Muscle of leg (tissue), 11 donors: ENCODE data around the gene RPL38. TPM values are rescaled to one million over a fixed set of nuclear protein-coding genes. Genes with fewer than 3 reads are reported as not detected.

Source experiments
- DNase-seq: peaks from one replicate; pipeline ENCODE4 v3.0.0; 2013
- H3K27ac ChIP-seq: one replicate; pipeline ENCODE4 v1.5.1; 2013; ENCODE audit warnings: mild to moderate bottlenecking, low read length, control low read depth
- H3K27me3 ChIP-seq: one replicate; pipeline ENCODE4 v1.6.1; 2013; ENCODE audit warnings: low read length; ENCODE audit not compliant: control insufficient read depth, insufficient read depth
- H3K36me3 ChIP-seq: one replicate; pipeline ENCODE4 v1.6.1; 2013; ENCODE audit warnings: low read length; ENCODE audit not compliant: control insufficient read depth, insufficient read depth
- H3K4me1 ChIP-seq: one replicate; pipeline ENCODE4 v1.6.1; 2013; ENCODE audit warnings: low read length; ENCODE audit not compliant: control insufficient read depth, insufficient read depth
- H3K4me3 ChIP-seq: one replicate; pipeline ENCODE4 v1.5.1; 2013; ENCODE audit warnings: low read length, control low read depth
- H3K9me3 ChIP-seq: replicated peaks from 2 replicates; pipeline ENCODE4 v1.6.1; 2013; ENCODE audit warnings: low read depth, low read length; ENCODE audit not compliant: control insufficient read depth
- WGBS: methylation state at CpG from one replicate; pipeline ENCODE4 v1.1.5; 2013; ENCODE audit warnings: missing lambda C conversion rate; ENCODE audit not compliant: insufficient coverage; 5-methylcytosine and 5-hydroxymethylcytosine counted together
- polyA plus RNA-seq, 8 donors: library from polyadenylated mRNA; unstranded; fragments of 120-200 nt; gene quantifications; one replicate each; pipeline versions ENCODE4 v1.2.1 to v1.2.3, GENCODE V29; 2013; ENCODE audit warnings: inconsistent platforms in 1 of 8, low replicate concordance in 1 of 8; ENCODE audit not compliant: insufficient read length in 8 of 8, insufficient read depth in 1 of 8
- total RNA-seq: library from RNA; stranded (reverse); fragments of 120-200 nt; gene quantifications from one replicate; pipeline ENCODE4 v1.2.4, GENCODE V29; 2013

RPL38 gene
- total and polyA plus RNA-seq, 9 donors: 1,606 to 3,184 (median 1,806) TPM

- Histone ChIP-seq H3K4me3 (no peak overlapping the region), H3K36me3 (peaks cover 56% of the 10 kb centered on the region), H3K27me3 (no peaks in the 10 kb centered on the region), H3K4me1 (peaks cover 40% of the 10 kb centered on the region), H3K9me3 (no peaks in the 10 kb centered on the region), H3K27ac (no peak overlapping the region)
- DNase-seq: no peak
- no CpG with 5 or more reads among the region's 2 CpGs for WGBS
Measured at GRCh38 chr17:74220219-74220618, 16.7 kb downstream of the RPL38 start.

- Histone ChIP-seq H3K36me3 (peaks cover 63% of the 10 kb centered on the region), H3K4me1 (peaks cover 30% of the 10 kb centered on the region), H3K9me3 (no peaks in the 10 kb centered on the region), H3K27ac (no peak overlapping the region), H3K27me3 (no peaks in the 10 kb centered on the region), H3K4me3 (no peak overlapping the region)
- no peak for DNase-seq
- 75% methylated on average over 12 of the region's 16 CpGs for WGBS
Measured at GRCh38 chr17:74220946-74221818, 17.7 kb downstream of the RPL38 start.

GRCh38 chr17:74222399-74222798 is 18.9 kb downstream of the RPL38 start:
- WGBS: 91% methylated on average over 8 of the region's 13 CpGs
- no peak overlapping the region for H3K4me3 ChIP-seq
- H3K4me1 ChIP-seq: peaks cover 18% of the 10 kb centered on the region
- no peak overlapping the region for H3K27ac ChIP-seq
- no peaks in the 10 kb centered on the region for H3K9me3 ChIP-seq
- no peak for DNase-seq
- H3K36me3 ChIP-seq: peaks cover 67% of the 10 kb centered on the region
- H3K27me3 ChIP-seq: no peaks in the 10 kb centered on the region

- Histone ChIP-seq H3K27me3 (no peaks in the 10 kb centered on the region), H3K27ac (no peak overlapping the region), H3K9me3 (no peaks in the 10 kb centered on the region), H3K4me3 (no peak overlapping the region), H3K4me1 (peaks cover 5% of the 10 kb centered on the region), H3K36me3 (peaks cover 63% of the 10 kb centered on the region)
- 88% methylated on average over 14 of the region's 14 CpGs for WGBS
- no peak for DNase-seq
Measured at GRCh38 chr17:74223901-74224300, 20.4 kb downstream of the RPL38 start.

- H3K4me3 ChIP-seq: no peak overlapping the region
- H3K36me3 ChIP-seq: peaks cover 64% of the 10 kb centered on the region
- no peak overlapping the region for H3K27ac ChIP-seq
- DNase-seq: no peak
- H3K4me1 ChIP-seq: peaks cover 5% of the 10 kb centered on the region
- no peaks in the 10 kb centered on the region for H3K27me3 ChIP-seq
- no peaks in the 10 kb centered on the region for H3K9me3 ChIP-seq
- 88% methylated on average over 17 of the region's 20 CpGs for WGBS
Measured at GRCh38 chr17:74224959-74225725, 21.7 kb downstream of the RPL38 start.

- H3K4me3 ChIP-seq: no peak overlapping the region
- no peak for DNase-seq
- no peaks in the 10 kb centered on the region for H3K27me3 ChIP-seq
- H3K4me1 ChIP-seq: peaks cover 3% of the 10 kb centered on the region
- WGBS: 49% methylated on average over 5 of the region's 6 CpGs
- H3K27ac ChIP-seq: no peak overlapping the region
- H3K9me3 ChIP-seq: no peaks in the 10 kb centered on the region
- peaks cover 68% of the 10 kb centered on the region for H3K36me3 ChIP-seq
Measured at GRCh38 chr17:74226252-74226651, 22.8 kb downstream of the RPL38 start.

- H3K27ac ChIP-seq: no peak overlapping the region
- no peak overlapping the region for H3K4me3 ChIP-seq
- peaks cover 13% of the 10 kb centered on the region for H3K4me1 ChIP-seq
- DNase-seq: no peak
- WGBS: no CpG with 5 or more reads among the region's 10 CpGs
- no peaks in the 10 kb centered on the region for H3K9me3 ChIP-seq
- no peaks in the 10 kb centered on the region for H3K27me3 ChIP-seq
- H3K36me3 ChIP-seq: peaks cover 69% of the 10 kb centered on the region
Measured at GRCh38 chr17:74227271-74228080, 24.0 kb downstream of the RPL38 start.

- no peaks in the 10 kb centered on the region for H3K27me3 ChIP-seq
- no peaks in the 10 kb centered on the region for H3K9me3 ChIP-seq
- peaks cover 21% of the 10 kb centered on the region for H3K4me1 ChIP-seq
- 79% methylated on average over 2 of the region's 5 CpGs for WGBS
- no peak overlapping the region for H3K4me3 ChIP-seq
- no peak overlapping the region for H3K27ac ChIP-seq
- H3K36me3 ChIP-seq: peaks cover 70% of the 10 kb centered on the region
- no peak for DNase-seq
Measured at GRCh38 chr17:74228306-74228978, 25.0 kb downstream of the RPL38 start.

GRCh38 chr17:74230896-74231295 is 27.4 kb downstream of the RPL38 start:
- H3K27me3 ChIP-seq: no peaks in the 10 kb centered on the region
- H3K4me1 ChIP-seq: peaks cover 42% of the 10 kb centered on the region
- H3K36me3 ChIP-seq: peaks cover 56% of the 10 kb centered on the region
- WGBS: 88% methylated on average over 15 of the region's 16 CpGs
- no peak overlapping the region for H3K4me3 ChIP-seq
- no peak overlapping the region for H3K27ac ChIP-seq
- no peak for DNase-seq
- no peaks in the 10 kb centered on the region for H3K9me3 ChIP-seq
